ENCODE results near the gene ARHGAP18. TPM values are rescaled to one million over a fixed set of nuclear protein-coding genes. Genes with fewer than 3 reads are reported as not detected.
A peak's percentile ranks its signal among the peaks of the same experiment; 100 is the strongest.

ARHGAP18 gene
- total and polyA plus RNA-seq, 10 of the 15 experiments (the other 5 are each of a cell fraction or from before 2014, with no cell fraction given), result 18.2 to 52.2 (median 31.7) TPM

DNA sequence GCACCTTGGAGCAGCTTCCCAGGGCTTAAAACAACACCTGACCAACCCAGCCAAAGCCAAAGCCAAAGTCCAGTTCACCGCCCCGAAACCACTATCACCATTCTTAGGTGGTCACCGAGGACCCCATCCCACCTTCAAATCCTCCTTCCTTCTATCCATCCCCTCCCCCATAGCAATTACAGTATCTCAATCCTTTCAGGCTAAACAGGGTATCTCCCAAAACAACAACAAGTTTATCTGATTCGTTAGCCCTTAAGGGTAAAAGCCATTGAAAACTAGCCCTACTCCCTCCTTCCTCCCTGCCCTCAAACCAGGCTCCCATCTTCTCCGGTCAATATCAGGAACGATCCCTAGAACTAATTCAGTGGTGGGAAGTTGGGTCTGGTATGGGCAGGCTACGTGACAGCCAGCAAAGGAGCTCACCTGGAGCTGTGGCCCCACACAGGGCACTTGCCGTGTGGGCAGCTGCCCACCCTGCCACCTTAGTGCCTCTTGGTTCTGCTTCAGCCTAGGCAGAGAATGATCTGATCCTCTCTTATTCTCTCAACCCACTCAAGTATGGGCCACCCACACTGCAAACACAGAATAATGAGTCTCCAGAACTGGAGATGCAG lies 2.0 kb downstream of the ARHGAP18 start (continued):
- TF ChIP-seq, protein P1, sequence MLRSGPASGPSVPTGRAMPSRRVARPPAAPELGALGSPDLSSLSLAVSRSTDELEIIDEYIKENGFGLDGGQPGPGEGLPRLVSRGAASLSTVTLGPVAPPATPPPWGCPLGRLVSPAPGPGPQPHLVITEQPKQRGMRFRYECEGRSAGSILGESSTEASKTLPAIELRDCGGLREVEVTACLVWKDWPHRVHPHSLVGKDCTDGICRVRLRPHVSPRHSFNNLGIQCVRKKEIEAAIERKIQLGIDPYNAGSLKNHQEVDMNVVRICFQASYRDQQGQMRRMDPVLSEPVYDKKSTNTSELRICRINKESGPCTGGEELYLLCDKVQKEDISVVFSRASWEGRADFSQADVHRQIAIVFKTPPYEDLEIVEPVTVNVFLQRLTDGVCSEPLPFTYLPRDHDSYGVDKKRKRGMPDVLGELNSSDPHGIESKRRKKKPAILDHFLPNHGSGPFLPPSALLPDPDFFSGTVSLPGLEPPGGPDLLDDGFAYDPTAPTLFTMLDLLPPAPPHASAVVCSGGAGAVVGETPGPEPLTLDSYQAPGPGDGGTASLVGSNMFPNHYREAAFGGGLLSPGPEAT (IDR thresholded peaks at IDR 0.05; ENCODE audit: low read depth), result no peak
- TF ChIP-seq ZBED1 (IDR thresholded peaks at IDR 0.05; ENCODE audit: borderline replicate concordance) (no peak), IKZF2 (IDR thresholded peaks at IDR 0.05) (peak in 1 of 2 experiments; percentile 34; a peak in 2 of 4 replicates), MEF2B (IDR thresholded peaks at IDR 0.05; ENCODE audit: partially characterized antibody, poor library complexity, severe bottlenecking) (peak; percentile 3), CHD2 (IDR thresholded peaks at IDR 0.05; ENCODE audit: borderline replicate concordance, low read depth, low read length) (no peak), EGR1 (IDR thresholded peaks at IDR 0.05; ENCODE audit: borderline replicate concordance in 1 of 2, low read depth in 2 of 2, low read length in 2 of 2) (no peak), CBFB (IDR thresholded peaks at IDR 0.05; ENCODE audit: low read depth) (0 out of 2 replicates have a peak, but pooled peaks have one; percentile 11), IKZF1 (conservative IDR thresholded peaks at IDR 0.05) (peak; percentile 25), GATAD2B (conservative IDR thresholded peaks at IDR 0.05; ENCODE audit: low read depth) (peak; percentile 42; the same call in 1 of the 2 replicates), SREBF2 (IDR thresholded peaks at IDR 0.05; ENCODE audit: low read length) (no peak)
- TF ChIP-seq, protein P2, sequence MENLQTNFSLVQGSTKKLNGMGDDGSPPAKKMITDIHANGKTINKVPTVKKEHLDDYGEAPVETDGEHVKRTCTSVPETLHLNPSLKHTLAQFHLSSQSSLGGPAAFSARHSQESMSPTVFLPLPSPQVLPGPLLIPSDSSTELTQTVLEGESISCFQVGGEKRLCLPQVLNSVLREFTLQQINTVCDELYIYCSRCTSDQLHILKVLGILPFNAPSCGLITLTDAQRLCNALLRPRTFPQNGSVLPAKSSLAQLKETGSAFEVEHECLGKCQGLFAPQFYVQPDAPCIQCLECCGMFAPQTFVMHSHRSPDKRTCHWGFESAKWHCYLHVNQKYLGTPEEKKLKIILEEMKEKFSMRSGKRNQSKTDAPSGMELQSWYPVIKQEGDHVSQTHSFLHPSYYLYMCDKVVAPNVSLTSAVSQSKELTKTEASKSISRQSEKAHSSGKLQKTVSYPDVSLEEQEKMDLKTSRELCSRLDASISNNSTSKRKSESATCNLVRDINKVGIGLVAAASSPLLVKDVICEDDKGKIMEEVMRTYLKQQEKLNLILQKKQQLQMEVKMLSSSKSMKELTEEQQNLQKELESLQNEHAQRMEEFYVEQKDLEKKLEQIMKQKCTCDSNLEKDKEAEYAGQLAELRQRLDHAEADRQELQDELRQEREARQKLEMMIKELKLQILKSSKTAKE (IDR thresholded peaks at IDR 0.05; ENCODE audit: low read depth, poor library complexity, severe bottlenecking), result peak; percentile 3

Data from GM12878 (cell line).